ENCODE data around the gene GDI1.

The GDI1 gene

GRCh38 chrX:154437971-154438893 lies 1.3 kb downstream of the GDI1 start:
- DNase-seq = no peak

- no peak for DNase-seq
Observed at GRCh38 chrX:154439841-154440240, 2.9 kb downstream of the GDI1 start.

GRCh38 chrX:154440623-154441357 lies 3.8 kb downstream of the GDI1 start:
- DNase-seq = no peak

- no peak for DNase-seq
Observed at GRCh38 chrX:154441564-154441963, 4.6 kb downstream of the GDI1 start.

GRCh38 chrX:154441984-154442707 lies 5.2 kb downstream of the GDI1 start:
- DNase-seq = no peak

- DNase-seq = no peak
Observed at GRCh38 chrX:154443479-154443910, 6.5 kb downstream of the GDI1 start.

- peak; percentile 56 to 60 for DNase-seq
Observed at GRCh38 chrX:154443992-154444754, 7.2 kb downstream of the GDI1 start, which contains the start of gene FAM50A. TSS of gene FAM50A (plus strand) at chrX:154444141. CDS start at chrX:154444236, 95 bp downstream.

- DNase-seq = no peak
Observed at GRCh38 chrX:154444755-154445246, 7.8 kb downstream of the GDI1 start.

GRCh38 chrX:154445776-154446175 lies 8.8 kb downstream of the GDI1 start:
- no peak for DNase-seq

GRCh38 chrX:154446430-154446829 lies 9.5 kb downstream of the GDI1 start:
- no peak for DNase-seq

GRCh38 chrX:154448484-154448883 lies 11.5 kb downstream of the GDI1 start:
- no peak for DNase-seq

- DNase-seq = no peak
Observed at GRCh38 chrX:154449618-154450017, 12.7 kb downstream of the GDI1 start.

GRCh38 chrX:154450312-154450711 lies 13.4 kb downstream of the GDI1 start:
- no peak for DNase-seq

- no peak for DNase-seq
Observed at GRCh38 chrX:154452823-154453222, 15.9 kb downstream of the GDI1 start.

- DNase-seq = peak; percentile 8 to 12
Observed at GRCh38 chrX:154457491-154458115, 20.6 kb downstream of the GDI1 start.

GRCh38 chrX:154458116-154458953 lies 21.4 kb downstream of the GDI1 start, which contains the start of gene PLXNA3:
TSS of gene PLXNA3 (plus strand) at chrX:154458281. CDS start at chrX:154460184, 1,903 bp downstream.
- peak in 1 of 2 donors; percentile 31 for DNase-seq

GRCh38 chrX:154458954-154459778 lies 22.2 kb downstream of the GDI1 start:
- no peak for DNase-seq

GRCh38 chrX:154459832-154460231 lies 22.9 kb downstream of the GDI1 start:
- no peak for DNase-seq

- DNase-seq = no peak
Observed at GRCh38 chrX:154460326-154460725, 23.4 kb downstream of the GDI1 start.

- no peak for DNase-seq
Observed at GRCh38 chrX:154462396-154462795, 25.4 kb downstream of the GDI1 start.

Measured in inflammatory macrophage treated with lipopolysaccharide for 1 hour (primary cell).